ENCODE measurements around the gene TROAP.

DNA sequence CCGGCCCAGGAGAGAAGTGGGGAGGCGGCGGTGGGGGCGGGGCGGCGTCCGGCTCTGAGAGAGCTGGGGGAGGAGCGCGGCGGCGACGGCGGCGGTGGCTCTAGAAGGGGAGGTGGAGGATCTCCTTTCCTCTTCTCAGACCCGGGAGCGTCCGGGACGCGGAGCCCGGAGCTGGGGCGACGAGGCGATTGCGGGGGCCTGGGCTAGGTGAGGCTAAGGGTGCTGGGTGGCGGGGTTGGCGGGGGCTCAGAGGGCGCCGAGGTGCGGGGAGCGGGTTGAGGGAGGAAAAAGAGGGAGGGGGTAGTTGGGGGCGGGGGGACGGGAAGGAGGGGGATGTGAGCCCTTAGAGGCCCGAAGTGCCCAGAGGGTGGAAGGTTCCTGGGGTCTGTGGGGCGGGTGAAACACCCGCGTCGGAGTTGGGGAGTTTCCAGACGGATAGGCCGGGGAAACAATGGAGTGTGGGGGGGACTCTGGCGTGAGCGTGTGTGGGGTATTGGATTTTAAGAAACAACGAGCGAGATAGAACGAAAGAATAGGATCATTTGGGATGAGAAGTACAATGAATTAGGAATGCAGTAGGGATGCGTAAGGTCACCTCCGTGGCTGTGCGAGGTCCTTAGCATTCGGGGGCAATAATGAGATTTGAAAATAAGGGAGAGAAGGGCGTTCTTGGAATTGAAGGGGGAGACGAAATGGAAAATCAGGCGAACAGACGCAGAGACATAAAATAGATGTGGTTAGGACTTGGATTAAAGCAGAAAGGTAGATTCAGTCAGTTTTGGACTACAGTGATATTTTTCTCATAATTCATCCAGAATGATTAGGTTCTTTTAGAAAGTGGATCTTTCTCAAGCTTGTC is 44.6 kb downstream of the TROAP start, which contains the start of gene SPATS2:
- TF ChIP-seq, protein P1, sequence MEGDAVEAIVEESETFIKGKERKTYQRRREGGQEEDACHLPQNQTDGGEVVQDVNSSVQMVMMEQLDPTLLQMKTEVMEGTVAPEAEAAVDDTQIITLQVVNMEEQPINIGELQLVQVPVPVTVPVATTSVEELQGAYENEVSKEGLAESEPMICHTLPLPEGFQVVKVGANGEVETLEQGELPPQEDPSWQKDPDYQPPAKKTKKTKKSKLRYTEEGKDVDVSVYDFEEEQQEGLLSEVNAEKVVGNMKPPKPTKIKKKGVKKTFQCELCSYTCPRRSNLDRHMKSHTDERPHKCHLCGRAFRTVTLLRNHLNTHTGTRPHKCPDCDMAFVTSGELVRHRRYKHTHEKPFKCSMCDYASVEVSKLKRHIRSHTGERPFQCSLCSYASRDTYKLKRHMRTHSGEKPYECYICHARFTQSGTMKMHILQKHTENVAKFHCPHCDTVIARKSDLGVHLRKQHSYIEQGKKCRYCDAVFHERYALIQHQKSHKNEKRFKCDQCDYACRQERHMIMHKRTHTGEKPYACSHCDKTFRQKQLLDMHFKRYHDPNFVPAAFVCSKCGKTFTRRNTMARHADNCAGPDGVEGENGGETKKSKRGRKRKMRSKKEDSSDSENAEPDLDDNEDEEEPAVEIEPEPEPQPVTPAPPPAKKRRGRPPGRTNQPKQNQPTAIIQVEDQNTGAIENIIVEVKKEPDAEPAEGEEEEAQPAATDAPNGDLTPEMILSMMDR (IDR thresholded peaks at IDR 0.05), result no peak
- TF ChIP-seq EZH2 (IDR thresholded peaks at IDR 0.05), result no peak

Measured in neural progenitor cell (in vitro differentiated cells).